ENCODE data around the gene UBXN1.

- no peak for TF ChIP-seq POLR2A (IDR thresholded peaks at IDR 0.05)
- no peak for TF ChIP-seq CTCF (IDR thresholded peaks at IDR 0.05)
Measured at GRCh38 chr11:62710001-62710345, 31.1 kb upstream of the UBXN1 start.
